ENCODE measurements around the gene ZNF606. TPM values are rescaled to one million over a fixed set of nuclear protein-coding genes. Genes with fewer than 3 reads are reported as not detected.

ZNF606 gene
- total RNA-seq, 1 experiment from 2014 or later, result 16.7 TPM

GRCh38 chr19:57954996-57955395 is 47.6 kb downstream of the ZNF606 start:
- CTCF ChIA-PET, result no interaction called here
- no TSS peak for BruUV-seq (replicated peaks)

GRCh38 chr19:57949702-57950101 is 52.9 kb downstream of the ZNF606 start:
- Histone ChIP-seq H3K4me1 (ENCODE audit: insufficient read depth, low read length, poor library complexity, severe bottlenecking) (no peaks in the 10 kb centered on the region), H3K4me3 (ENCODE audit: low read depth, low read length, poor library complexity, severe bottlenecking) (no peak overlapping the region), H3K36me3 (ENCODE audit: insufficient read depth, low read length, poor library complexity, severe bottlenecking) (no peaks in the 10 kb centered on the region), H3K9me3 (ENCODE audit: low read depth, low read length, poor library complexity, severe bottlenecking) (peaks cover 22% of the 10 kb centered on the region), H3K27me3 (replicated peaks; ENCODE audit: insufficient read depth, low read depth, low read length, poor library complexity) (no peaks in the 10 kb centered on the region), H3K27ac (ENCODE audit: low read depth, low read length, poor library complexity, severe bottlenecking) (no peak overlapping the region)
- intact Hi-C loops (cut with micrococcal nuclease; ENCODE audit: unreplicated experiment), result no loop called here
- ChIA-PET CTCF (no interaction called here), POLR2A (ENCODE audit: low non-redundant PET) (no interaction called here)
- TF ChIP-seq CTCF (conservative IDR thresholded peaks at IDR 0.05; ENCODE audit: low read depth, low read length), result no peak
- no peak for TF ChIP-seq EZH2 (IDR thresholded peaks at IDR 0.05; ENCODE audit: borderline replicate concordance, low read depth, low read length, poor library complexity, severe bottlenecking)
- DNase-seq (ENCODE audit: low spot score), result no peak
- no TSS peak for BruUV-seq (replicated peaks)

More at GRCh38 chr19:57954996-57955395, 47.6 kb downstream of the ZNF606 start:
- Histone ChIP-seq H3K27ac (ENCODE audit: low read depth, low read length, poor library complexity, severe bottlenecking) (no peak overlapping the region), H3K36me3 (ENCODE audit: insufficient read depth, low read length, poor library complexity, severe bottlenecking) (no peaks in the 10 kb centered on the region), H3K4me1 (ENCODE audit: insufficient read depth, low read length, poor library complexity, severe bottlenecking) (no peaks in the 10 kb centered on the region), H3K9me3 (ENCODE audit: low read depth, low read length, poor library complexity, severe bottlenecking) (peaks cover 20% of the 10 kb centered on the region), H3K27me3 (replicated peaks; ENCODE audit: insufficient read depth, low read depth, low read length, poor library complexity) (no peaks in the 10 kb centered on the region), H3K4me3 (ENCODE audit: low read depth, low read length, poor library complexity, severe bottlenecking) (no peak overlapping the region)
- no peak for TF ChIP-seq CTCF (conservative IDR thresholded peaks at IDR 0.05; ENCODE audit: low read depth, low read length)
- TF ChIP-seq EZH2 (IDR thresholded peaks at IDR 0.05; ENCODE audit: borderline replicate concordance, low read depth, low read length, poor library complexity, severe bottlenecking), result no peak
- intact Hi-C loops (cut with micrococcal nuclease; ENCODE audit: unreplicated experiment), result no loop called here
- POLR2A ChIA-PET (ENCODE audit: low non-redundant PET), result no interaction called here
- DNase-seq (ENCODE audit: low spot score), result no peak

- no peak overlapping the region for H3K4me3 ChIP-seq (ENCODE audit: low read depth, low read length, poor library complexity, severe bottlenecking)
- POLR2A ChIA-PET (ENCODE audit: low non-redundant PET), result no interaction called here
- DNase-seq (ENCODE audit: low spot score), result no peak
- H3K27ac ChIP-seq (ENCODE audit: low read depth, low read length, poor library complexity, severe bottlenecking), result no peak overlapping the region
- peaks cover 22% of the 10 kb centered on the region for H3K9me3 ChIP-seq (ENCODE audit: low read depth, low read length, poor library complexity, severe bottlenecking)
- BruUV-seq (replicated peaks), result no TSS peak
- TF ChIP-seq EZH2 (IDR thresholded peaks at IDR 0.05; ENCODE audit: borderline replicate concordance, low read depth, low read length, poor library complexity, severe bottlenecking), result no peak
- no peak for TF ChIP-seq CTCF (conservative IDR thresholded peaks at IDR 0.05; ENCODE audit: low read depth, low read length)
- H3K27me3 ChIP-seq (replicated peaks; ENCODE audit: insufficient read depth, low read depth, low read length, poor library complexity), result no peaks in the 10 kb centered on the region
- no peaks in the 10 kb centered on the region for H3K36me3 ChIP-seq (ENCODE audit: insufficient read depth, low read length, poor library complexity, severe bottlenecking)
- H3K4me1 ChIP-seq (ENCODE audit: insufficient read depth, low read length, poor library complexity, severe bottlenecking), result no peaks in the 10 kb centered on the region
- CTCF ChIA-PET, result no interaction called here
- intact Hi-C loops (cut with micrococcal nuclease; ENCODE audit: unreplicated experiment), result no loop called here
These were observed 53.3 kb downstream of the ZNF606 start for GRCh38 chr19:57949296-57949695.
